ENCODE results near the gene HHLA2.

The HHLA2 gene

DNA sequence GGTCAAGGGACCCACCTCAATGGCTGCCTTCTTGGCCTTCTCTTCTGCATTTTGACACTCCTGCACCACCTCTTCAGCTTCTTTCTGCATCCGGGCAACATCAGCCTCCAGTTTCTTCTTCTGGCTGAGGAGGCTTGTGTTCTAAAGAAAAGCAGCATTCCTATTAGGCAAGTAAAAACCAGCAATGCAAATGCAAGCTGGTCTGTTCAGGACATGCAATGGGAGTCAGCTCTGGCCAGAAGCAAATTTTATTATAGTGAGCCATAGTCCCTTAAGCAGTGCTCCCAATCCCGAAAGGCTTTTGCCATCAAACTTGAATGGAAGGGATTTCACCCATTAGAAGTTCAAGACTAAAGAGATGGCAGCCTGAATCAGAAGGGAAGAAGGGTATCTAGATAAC, 97.7 kb downstream of the HHLA2 start:
- no peak for DNase-seq

DNA sequence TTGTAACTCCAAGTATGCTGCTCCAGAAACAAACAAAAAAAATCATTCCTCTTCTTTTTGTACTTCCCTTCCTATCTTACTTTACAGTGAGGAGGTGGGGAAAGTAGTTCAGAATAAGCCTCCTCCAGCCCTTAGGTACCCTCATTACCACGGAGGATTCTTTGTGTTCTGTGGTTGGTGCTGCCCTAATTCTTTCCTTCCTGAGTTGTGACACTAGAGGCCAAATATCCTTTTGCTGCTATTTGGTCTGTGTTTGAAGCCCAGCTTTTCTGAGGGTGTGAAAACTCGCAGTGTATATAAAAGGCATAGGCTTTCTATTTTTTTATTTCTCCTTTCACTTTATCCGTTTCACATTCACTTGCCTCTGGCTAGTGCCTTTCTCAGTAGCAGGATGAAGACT, 98.2 kb downstream of the HHLA2 start:
- no peak for DNase-seq

DNA sequence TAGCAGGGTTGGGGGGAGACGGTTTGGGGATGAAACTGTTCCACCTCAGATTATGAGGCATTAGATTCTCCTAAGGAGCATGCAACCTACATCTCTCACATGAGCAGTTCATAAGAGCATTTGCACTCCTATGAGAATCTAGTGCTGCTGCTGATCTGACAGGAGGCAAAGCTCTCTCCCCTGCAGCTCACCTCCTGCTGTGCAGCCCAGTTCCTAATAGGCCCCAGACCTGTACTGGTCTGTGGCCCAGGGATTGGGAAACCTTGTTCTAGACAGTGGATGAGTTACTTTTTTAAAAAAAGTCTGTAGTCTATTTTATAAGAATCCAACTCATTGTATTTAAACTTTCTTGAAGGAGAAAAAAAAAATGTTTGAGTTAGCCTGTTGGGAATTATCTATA, 100.0 kb downstream of the HHLA2 start:
- no peak for DNase-seq

DNA sequence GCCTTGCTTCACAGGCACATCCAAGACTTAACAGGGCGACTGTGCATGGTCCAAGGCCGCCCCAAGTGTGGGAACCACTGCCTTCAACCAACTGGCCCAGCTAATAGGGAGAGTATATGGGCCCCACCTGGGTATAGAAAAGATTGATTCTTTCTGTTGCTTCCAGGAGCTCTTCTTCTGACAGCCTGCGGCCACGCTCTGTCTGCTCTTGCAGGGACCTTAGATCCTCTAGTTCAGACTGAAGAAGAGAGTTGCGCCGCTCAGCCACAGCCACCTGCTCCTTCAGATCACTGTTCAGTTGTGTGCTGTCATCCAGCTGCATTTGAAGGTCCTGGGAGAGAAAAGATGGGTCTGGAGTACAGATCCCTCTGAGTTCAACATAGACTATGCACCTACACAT, 102.2 kb downstream of the HHLA2 start:
- DNase-seq = no peak

DNA sequence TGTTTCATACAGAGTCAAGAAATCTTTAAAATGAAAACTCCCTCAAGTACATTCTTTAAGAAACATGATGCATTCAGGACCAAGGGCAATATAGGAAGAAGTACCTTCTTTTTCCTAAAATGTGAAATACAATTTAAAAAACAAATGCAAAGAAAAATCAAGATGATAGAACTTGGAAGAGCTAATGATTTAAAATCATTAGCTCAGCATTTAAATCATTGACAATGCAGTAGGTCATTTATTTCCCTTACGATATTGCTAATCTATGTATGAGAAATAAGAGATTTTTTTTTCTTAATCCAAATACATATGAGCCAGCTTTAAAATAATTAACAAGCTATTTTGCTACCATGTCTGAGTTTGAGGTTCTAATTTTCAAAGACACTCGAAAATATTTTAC, 105.5 kb downstream of the HHLA2 start:
- no peak for DNase-seq

DNA sequence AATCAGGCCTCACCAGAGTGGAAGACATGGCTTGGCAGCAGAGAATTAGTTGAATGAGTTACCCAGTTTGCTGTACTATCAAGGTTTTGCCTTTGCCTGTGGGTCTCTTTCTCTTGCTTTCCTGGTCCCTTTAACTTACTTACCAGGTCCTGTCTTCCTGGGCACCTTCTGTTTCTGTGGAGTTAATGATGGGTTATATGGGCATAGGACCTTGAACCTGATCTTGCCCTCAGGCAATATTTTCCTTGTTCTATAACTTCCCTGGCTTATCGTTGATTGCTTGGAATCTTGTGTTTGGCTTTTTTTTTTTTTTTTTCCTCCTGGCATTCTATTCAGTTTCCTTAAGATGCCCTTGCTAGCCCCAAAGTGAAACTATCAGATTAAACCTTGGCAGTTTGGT, 106.8 kb downstream of the HHLA2 start:
- DNase-seq = no peak

DNA sequence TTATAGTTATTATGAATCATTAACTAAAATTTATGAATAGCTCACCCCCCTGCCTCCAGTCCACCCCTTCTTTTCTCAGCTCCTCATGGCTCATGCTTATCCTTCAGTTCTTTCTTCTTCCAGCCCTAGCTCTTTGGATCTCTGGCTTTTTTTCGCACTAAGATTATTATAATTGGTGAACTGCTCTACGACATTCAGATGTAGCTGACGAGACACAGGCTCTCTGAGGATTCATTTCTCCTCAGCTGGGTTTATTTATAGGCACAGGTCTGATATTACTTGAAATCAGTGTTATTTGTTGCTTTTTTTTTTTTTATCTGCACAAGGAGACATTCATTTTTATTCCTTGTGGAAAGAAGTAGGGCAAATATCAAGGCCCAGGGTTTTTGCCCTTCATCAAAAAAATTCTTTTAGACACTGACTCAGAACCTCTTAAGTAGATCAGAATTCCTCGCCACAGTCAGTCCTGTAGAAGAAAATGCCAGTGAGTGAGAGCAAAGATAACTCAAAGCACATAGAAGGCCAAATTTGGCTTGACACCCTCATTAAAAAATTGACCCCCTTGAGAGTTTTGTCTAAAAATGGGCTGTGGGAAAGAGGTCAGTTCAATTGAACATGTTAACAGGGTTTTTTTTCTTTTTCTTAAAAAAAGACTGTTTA, 107.5 kb downstream of the HHLA2 start:
- peak; percentile 56 for DNase-seq

DNA sequence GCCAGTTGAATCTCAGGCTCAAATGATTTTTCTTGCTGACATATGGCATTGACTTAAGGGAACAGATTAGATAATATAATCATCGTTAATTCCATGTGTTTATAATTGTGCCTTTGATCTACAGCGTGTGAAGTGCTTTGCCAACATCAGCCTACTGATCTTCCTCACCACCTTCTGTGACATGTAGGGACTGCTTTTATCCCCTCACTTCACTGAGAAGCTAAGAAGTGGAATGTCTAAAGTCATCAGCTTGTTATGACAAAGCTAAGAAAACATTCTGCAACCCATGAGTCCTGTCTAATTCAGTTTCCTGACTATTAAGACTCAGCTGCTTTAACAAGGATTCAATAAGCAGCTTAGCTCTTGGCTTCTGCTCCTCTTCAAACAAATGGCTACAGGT, 108.0 kb downstream of the HHLA2 start:
- peak; percentile 58 for DNase-seq

DNA sequence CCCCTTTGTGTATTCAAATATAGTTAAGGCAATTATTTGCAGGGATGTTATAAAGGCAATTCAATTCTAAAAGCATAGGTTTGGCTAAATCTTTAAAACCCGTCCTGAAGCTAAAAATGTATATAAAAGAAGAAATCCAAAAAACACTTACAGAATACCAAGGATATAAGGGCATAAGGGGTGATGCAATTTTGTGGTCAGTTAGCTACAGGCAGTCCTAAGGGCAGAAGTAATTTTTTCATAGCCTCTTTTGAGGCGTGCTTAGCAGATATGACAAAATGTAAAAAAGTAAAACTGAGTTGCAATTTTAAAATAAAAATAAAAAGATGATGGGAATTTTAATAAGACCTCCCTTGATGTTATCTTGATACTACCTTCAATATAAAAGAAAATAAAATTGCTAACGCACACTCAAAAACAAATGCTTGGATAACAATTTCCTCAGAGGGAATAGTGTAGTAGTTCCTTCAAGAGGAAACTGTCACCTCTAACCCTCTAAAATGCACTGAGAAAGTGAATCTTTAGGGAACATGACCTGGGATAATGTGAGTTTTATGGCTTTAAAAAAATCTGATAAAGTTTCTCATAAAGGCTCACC, 109.8 kb downstream of the HHLA2 start:
- peak; percentile 69 for DNase-seq

DNA sequence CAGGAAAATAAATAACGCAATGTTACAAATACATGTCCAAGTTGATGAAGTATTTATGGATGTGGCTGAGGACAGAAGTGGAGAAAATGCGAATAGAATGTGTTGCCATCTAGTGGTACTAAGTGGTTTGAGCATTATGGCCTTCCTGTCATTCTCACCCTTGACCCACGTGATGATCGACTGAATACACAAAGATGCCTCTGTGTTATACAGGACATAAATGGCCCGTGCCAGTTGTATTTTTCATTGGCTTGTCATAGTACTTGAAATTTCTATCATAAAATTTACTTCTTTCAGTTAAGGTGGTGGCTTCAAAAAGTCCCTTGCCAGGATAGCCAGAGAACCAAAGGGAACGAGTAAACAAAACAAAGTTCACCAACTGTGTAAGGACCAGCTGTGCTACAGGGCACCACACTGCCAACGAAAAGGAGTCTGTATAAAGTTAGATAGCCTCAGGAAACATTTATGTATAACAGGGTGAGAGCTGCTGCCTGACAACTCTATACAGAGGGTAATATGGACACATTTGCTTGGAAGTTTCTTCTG, 110.4 kb downstream of the HHLA2 start:
- DNase-seq = peak; percentile 77

DNA sequence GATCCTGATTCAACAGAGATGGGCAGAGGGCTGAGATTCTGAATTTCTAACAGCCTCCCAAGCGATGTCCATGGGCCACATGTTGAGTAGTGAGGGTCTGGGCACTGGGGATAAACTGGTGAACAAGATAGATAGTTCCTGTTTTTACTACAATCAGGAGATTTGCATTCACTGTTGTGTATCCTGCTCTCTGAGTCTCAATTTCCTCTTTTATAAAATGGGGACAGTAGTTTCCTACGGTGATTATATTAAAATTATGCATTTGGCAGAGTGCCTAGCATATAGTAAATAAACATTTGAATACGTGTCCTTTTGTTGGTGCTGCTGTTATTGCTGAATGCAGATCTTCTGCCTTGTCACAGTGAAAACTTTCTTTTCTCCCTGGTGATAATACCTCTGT, 111.5 kb downstream of the HHLA2 start:
- DNase-seq = no peak

DNA sequence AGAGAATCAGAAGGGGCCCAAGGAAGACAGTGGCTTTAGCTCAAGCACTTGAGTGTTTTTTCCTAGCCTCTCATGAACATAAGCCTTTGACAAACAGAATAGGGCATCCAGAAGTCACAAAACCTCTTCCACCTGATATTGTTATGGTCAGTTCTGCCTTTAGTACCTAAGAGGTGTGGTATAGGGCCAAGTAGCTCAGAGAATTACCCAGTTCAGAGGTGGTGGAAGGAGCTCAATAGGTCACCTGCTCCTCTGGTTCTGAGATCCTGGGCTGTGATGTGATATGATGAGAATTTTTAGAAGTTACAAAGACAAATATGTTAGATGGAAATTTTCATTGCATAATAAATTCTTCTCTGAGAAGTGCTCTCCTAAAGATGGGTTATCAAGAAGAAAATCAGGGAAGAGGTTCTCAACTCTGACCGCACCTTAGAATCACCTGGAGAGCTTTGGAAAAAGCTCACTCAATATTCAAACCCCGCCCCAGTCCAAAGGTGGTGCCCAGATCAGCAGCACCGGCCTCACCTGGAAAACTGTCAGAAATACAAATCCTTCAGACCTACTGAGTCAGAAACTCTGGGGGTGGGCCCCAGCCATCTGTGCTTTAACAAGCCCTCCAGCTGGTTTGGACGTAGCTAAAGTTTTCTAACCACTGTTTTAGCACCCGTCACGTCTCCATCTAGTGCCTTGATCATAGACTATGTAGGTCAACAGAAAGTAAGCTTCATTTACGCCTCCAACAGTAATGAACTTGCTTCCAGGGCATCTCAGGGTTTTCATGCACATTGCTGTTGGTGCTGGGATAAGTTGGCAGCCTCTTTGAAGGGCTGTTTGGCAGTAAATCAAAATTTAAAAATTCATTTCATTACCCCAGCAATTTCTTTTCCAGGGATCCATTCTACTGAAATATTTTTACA, 112.8 kb downstream of the HHLA2 start:
- DNase-seq = no peak

DNA sequence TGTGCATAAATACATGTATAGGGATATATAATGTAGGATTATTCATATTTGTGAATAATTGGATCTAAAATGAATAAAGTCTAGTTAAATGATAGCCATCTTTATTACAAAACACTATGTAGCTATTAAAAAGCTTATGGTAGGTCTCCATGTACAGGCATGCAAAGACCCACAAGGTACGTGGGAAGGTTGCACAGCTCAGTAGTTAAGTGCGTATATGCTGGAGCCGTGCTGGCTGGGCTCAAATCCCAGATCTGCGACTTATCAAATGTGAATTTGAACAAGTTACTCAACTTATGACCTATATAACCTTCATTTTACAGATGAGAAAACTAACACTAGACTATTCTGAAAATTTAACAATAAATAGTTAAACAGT, 113.4 kb downstream of the HHLA2 start:
- DNase-seq = no peak

DNA sequence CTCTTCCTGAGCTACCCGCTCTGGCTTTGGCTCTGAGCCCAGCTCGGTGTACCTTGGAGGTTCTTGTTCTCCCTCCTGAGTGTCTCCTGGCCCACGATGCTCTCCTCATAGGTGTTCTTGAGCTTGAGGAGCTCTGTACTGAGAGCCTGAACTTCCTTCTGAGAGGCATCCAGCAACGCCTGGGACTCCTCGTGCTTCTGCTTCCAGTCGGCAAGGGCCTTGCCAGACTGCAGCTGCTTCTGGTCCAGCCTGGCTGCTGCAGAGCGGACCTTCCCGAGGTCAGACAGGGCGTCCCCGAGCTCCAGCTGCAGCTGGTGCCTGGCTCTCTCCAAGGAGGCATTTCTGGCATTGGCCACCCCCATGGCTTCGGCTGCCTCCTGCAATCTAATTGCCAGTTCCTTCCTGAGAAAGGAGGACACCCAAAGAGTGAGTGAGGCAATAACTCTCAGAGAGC, 114.2 kb downstream of the HHLA2 start:
- no peak for DNase-seq

DNA sequence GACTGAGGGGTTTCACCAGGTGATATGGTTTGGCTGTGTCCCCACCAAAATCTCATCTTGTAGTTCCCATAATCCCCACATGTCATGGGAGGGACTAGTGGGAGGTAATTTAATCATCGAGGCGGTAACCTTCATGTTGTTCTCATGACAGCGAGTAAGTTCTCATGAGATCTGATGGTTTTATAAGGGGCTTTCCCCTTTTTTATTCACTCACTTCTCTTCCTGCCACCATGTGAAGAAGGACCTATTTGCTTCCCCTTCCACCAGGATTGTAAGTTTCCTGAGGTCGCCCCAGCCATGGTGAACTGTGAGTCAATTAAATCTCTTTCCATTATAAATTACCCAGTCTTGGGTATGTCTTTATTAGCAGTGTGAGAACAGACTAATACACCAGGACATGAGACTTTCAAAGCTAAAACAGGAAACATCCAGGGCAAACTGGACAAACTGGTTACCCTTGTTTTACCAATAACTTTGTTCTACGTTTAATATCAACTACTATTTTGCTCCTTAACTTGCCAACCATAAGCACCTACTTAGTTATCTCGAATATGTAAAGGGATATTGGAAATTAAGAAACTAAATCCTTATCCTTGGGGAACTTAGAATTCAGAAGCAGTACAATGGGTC, 115.9 kb downstream of the HHLA2 start:
- DNase-seq = no peak

DNA sequence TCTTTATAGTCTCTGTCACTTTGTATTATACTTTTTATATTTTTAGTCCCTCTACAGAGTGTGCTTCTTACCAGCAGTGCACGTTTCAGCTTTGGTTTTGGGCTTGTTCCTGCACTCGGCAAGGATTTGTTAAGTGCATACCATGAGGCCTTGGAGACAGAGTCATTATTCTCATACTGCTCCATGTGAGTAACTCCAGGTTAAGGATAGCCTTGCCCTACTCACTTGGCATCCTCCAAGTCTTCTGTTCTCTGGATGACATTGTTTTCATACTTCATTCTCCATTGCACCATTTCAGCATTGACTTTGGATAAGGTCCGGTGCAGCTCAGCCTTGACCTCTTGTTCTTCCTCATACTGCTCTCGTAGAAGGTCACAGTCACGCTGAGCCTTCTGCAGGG, 117.7 kb downstream of the HHLA2 start:
- peak; percentile 19 for DNase-seq

DNA sequence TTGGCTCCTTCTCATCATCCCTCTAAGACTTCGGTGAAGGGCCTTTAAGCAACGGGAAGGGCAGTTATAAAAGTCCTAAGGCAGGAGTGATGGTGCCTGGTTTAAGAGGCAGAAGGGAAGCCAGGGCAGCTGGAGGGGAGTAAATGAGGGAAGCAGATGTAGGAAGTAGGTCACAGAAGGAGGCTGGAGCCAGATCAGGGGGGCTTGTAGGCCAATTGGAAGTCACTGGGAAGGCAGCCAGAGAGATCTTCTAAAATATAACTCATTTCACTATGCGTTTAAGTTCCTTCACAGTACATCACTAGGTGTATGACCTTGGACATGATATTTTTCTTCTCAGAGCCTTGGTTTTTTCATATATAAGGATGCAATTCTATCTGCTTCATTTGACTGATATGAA, 119.3 kb downstream of the HHLA2 start:
- DNase-seq = no peak

DNA sequence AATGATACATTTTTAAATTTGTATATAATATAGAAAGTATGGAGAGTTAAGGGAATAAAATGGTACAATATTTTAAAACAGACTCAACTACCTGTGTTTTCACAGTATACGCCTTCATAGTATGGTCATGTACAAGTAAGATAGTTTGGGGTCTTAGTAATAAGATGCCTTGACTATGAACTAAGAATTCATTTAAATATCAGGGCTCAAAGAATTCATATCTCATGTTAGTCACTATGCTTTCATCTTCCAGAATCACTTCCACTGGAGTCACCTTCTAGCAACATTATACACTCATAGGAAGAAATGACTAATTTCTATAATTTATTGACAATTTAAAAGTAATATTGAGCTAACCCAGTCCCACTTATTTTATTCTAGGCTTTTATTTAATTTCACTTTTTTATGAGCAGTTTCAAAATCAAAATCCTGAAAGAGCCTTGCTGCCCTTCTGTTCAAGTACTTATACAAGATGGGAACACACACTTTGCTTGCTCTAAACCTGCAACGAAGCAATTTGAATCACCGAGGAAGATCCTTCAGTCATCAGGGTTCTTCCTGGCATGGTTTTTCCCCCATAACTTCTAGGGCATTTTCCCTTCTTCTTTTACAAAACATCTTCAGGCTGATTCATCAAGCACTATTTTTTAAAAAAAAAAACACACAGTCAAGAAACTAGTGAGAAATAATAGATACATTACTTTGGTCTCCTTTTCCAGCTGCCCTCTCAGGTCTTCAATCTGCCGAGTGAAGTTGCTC, 119.9 kb downstream of the HHLA2 start:
- no peak for DNase-seq

DNA sequence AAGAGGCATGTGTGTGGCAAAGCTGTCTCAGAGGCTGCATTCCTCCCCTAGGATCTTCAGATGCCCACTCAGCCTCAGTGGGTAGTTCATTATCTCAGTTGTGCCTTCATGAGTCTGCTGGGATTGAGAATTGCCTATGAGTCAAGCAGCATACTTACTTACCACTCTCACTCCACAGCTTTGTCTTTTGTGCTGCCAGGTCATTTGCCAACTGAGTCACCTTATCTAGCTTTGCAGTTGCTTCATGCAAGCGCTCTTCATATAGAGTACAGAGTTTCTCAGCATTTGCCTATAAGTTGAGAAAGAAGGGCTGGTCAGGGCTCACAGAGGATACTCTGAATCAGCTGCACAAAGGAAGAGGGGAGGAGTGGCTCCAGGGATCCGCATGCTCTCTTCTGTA, 124.6 kb downstream of the HHLA2 start:
- peak; percentile 36 for DNase-seq

All from fibroblast of skin of scalp (primary cell).